Measurements from ENCODE around the gene NUPR2.

DNA sequence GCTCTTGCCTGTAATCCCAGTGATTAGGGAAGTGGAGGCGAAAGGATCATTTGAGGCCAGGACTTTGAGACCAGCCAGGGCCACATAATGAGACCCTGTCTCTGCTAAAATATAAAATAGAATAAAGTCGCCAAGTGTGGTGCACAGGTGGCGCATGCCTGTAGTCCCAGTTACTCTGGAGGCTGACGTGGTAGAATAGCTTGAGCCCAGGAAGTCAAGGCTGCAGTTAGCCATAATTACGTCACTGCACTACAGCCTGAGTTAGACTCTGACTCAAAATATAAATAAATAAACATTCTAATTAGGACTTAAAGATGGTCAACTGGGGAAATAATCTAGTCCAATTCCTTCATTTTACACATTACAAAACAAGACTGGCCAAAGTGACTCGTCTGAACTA lies 10.7 kb downstream of the NUPR2 start:
- TF ChIP-seq, protein P1, sequence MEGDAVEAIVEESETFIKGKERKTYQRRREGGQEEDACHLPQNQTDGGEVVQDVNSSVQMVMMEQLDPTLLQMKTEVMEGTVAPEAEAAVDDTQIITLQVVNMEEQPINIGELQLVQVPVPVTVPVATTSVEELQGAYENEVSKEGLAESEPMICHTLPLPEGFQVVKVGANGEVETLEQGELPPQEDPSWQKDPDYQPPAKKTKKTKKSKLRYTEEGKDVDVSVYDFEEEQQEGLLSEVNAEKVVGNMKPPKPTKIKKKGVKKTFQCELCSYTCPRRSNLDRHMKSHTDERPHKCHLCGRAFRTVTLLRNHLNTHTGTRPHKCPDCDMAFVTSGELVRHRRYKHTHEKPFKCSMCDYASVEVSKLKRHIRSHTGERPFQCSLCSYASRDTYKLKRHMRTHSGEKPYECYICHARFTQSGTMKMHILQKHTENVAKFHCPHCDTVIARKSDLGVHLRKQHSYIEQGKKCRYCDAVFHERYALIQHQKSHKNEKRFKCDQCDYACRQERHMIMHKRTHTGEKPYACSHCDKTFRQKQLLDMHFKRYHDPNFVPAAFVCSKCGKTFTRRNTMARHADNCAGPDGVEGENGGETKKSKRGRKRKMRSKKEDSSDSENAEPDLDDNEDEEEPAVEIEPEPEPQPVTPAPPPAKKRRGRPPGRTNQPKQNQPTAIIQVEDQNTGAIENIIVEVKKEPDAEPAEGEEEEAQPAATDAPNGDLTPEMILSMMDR (conservative IDR thresholded peaks at IDR 0.05), result no peak
- no peak for TF ChIP-seq ZFX (IDR thresholded peaks at IDR 0.05)
